Kidney capillary endothelial cell (primary cell): Measurements from ENCODE around the gene KRT14.
"Not testable (repeated sequence)": the region's sequence is repeated elsewhere in the genome, so short reads cannot be mapped to it uniquely, and the experiment has no call there.

ENCODE experiments used
- DNase-seq: peaks from one replicate; pipeline ENCODE4 v3.0.0-alpha.2; 2018; ENCODE audit warnings: low spot score

KRT14 gene

DNA sequence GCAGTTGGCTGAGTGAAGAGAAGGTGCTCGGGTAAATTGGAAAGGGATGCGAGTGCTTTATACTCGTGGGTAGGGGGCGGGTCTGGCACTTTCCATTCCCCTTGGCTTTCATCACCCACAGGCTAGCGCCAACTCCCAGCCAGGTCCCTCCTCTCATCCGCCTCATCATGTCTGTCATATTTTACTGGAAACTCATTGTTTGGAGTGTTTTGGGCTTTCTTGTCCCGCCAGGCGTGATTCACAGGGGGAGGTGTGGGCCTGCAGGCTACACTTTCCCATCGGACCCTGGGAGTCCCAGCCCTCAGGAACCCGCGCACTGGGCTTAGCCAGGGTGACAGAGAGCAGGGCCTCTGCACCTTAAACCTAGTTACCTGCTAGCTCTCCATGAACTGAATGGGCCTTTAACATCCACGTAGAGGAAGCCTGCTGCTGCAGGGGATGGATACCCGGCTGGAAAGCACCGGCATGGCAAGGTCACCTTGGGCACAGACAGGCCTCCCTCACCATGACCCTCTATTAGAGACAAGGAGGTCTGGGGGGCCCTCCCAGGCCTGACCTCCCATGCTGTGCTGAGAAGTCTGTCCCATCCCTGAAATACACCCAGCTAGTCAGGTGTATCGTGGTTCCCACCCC, at the start of gene KRT14:
KRT14 (minus strand) TSS at position 33 of the 633 bp plus-strand sequence. CDS start 61 bp downstream, outside the sequence.
- no peak for DNase-seq

- DNase-seq, result no peak
Observed at GRCh38 chr17:41635121-41636097, 48.7 kb upstream of the KRT14 start.

- DNase-seq, result no peak
Observed at GRCh38 chr17:41634639-41635038, 47.9 kb upstream of the KRT14 start.

GRCh38 chr17:41633556-41634199, 47.0 kb upstream of the KRT14 start:
- no peak for DNase-seq

DNA sequence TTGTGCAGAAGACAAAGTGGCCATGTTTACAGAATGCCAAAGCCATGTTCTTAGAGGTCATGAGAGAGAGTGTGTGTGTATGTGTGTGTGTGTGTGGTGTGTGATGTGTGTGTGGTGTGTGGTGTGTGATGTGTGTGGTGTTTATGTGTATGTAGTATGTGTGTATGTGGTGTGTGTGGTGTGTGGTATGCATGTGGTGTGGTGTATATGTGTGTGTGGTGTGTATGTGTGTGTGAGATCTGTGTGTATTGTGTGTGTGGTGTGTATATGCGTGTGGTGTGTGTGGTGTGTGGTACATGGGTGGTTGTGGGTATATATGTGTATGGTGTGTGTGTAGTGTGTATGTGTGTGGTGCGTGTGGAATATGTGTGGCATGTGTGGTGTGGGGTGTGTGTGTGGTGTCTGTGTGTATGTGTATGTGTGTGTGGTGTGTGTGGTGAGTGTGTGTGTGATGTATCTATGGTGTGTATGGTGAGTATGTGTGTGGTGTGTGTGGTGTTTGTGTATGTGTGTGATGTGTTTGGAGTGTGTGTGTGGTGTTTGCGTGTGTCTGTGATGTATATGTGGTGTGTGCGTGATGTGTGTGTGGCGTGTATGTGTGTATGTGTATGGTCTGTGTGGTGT, 45.9 kb upstream of the KRT14 start:
- DNase-seq, result no peak

GRCh38 chr17:41631898-41632285, 45.2 kb upstream of the KRT14 start:
- no peak for DNase-seq

GRCh38 chr17:41631025-41631897, 44.6 kb upstream of the KRT14 start:
- DNase-seq, result no peak

GRCh38 chr17:41629826-41630670, 43.4 kb upstream of the KRT14 start:
- no peak for DNase-seq

- DNase-seq, result no peak
Observed at GRCh38 chr17:41629316-41629715, 42.6 kb upstream of the KRT14 start.

DNA sequence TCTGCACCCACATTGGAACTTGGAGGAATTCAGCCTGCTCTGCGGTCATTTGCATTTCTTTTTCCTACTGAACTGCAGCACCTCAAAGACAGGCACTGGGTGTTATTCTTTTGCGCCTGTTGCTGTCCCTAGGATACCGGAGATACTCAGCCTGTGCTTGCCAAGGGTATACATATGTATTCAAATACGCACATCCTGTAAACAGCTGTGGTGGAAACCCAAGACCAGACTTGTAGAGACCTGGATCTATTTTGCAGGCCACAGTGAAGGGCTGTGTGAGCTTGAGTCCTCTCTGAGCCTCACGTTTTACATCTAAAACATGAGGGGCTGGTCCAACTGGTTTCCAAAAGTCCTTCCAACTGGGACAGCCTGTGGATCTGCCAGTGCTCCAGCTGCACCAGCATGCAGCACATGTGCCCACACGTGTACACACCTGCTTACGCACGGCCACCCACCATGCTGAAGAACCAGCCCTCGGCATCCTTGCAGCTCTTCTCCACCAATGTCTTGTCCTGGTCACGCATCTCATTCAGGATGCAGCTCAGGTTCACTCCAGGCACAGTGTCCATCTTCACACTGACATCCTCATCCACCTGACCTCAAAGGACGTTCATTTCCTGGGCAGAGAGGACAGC, 42.0 kb upstream of the KRT14 start:
- not testable (repeated sequence) for DNase-seq

- not testable (repeated sequence) for DNase-seq
Observed at GRCh38 chr17:41628073-41628370, 41.3 kb upstream of the KRT14 start.

DNA sequence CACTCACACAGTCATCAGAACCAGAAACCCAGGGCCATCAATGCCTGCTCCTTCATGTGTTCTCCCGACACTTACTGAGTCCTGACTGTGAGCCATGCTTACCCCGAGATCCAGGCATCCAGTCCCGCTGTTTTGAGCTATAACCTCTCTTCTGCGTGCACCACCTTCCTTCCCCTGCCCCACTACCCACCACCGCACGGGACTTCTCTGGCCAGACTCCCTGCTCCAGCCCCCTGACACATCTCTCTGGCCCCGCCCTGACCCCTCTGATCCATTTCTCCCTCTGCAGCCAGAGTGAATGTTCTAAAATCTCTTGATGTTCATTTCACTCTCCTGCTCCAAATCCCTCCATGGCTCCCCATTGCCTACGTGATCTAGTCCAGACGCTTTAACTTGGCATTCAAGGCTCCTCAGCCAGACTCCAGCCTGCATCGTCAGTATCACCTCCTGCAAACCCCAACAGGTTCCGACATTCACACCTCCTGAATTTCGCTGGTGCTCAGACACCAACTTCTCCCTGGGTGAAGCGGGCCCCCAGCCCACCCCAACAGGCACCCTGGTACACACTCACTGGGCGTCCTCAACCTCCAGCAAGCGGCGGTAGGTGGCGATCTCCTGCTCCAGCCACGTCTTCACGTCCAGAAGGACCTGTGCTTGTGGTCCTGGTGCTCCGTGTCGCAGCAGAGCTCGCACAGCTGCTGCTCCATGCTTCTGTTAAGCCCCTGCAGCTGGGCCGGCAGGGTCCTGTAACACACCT, 40.8 kb upstream of the KRT14 start:
- DNase-seq, result no peak

DNA sequence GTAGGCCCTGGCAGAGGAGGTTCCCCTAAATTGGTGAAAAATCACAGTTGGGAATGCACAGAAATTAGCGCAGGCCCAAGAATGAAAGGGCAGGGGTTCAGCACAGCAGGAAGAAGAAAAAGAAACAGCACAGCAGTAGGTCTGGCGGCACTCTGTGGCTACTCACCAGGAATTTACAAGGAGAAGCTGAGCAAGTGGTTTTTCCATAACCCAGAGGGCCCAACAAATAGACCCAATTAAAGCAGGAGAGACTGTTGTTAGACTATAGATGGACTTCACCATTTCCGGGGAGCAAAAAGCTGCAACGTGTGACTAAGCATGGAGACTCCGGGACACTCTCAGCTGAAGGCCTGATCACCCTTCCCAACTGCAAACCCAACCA, 40.2 kb upstream of the KRT14 start:
- DNase-seq, result not testable (repeated sequence)

DNA sequence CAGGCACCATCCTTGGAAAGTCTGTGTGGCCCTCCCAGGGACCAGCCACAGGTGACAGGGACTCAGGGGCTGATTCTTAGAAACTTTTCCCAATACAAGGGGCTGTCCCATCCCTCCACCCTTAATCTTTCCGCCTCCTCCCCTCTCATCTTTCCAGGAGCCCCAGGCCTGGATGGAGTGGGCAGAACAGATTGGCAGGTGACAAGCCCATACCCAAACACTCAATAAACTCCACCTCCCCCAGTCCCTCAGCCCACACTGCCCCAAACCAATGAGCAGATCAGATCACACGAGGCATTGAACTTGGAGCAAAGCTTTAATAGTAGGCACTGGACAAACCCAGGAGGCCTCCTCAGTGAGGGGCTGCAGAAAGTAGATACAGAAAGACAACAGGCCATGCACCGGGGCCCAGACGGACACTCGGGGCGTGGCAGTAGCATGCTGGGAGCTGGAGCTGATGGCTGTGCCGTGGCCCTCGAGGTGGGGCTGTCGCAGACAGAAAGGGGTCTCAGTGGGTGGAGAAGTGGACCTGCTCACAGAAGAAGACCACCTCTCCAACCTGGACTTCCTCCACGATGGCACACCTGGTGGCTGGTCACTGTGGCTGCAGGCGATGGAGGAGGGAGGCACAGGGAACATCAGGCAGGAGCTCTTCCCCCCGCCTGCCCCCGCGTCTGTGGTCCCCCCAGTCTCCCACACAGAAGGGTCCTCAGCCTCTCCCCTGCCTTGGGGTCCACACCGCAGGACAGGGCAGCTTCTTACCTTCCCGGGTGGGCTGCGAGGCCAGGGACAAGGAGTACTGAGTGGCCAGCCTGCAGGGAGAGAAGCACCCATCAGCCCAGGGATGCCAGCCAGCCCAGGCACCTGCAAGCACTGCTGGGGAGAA, 39.6 kb upstream of the KRT14 start:
- DNase-seq, result not testable (repeated sequence)

GRCh38 chr17:41625602-41626001, 38.9 kb upstream of the KRT14 start:
- no peak for DNase-seq

- no peak for DNase-seq
Observed at GRCh38 chr17:41624208-41625101, 37.8 kb upstream of the KRT14 start, which contains the start of gene KRT17. KRT17 (minus strand) TSS chr17:41624575; CDS start chr17:41624509, 66 bp downstream.
